Measurements from ENCODE around the gene CD40.
"Not testable (repeated sequence)": the region's sequence is repeated elsewhere in the genome, so short reads cannot be mapped to it uniquely, and the experiment has no call there.

Gene CD40

DNA sequence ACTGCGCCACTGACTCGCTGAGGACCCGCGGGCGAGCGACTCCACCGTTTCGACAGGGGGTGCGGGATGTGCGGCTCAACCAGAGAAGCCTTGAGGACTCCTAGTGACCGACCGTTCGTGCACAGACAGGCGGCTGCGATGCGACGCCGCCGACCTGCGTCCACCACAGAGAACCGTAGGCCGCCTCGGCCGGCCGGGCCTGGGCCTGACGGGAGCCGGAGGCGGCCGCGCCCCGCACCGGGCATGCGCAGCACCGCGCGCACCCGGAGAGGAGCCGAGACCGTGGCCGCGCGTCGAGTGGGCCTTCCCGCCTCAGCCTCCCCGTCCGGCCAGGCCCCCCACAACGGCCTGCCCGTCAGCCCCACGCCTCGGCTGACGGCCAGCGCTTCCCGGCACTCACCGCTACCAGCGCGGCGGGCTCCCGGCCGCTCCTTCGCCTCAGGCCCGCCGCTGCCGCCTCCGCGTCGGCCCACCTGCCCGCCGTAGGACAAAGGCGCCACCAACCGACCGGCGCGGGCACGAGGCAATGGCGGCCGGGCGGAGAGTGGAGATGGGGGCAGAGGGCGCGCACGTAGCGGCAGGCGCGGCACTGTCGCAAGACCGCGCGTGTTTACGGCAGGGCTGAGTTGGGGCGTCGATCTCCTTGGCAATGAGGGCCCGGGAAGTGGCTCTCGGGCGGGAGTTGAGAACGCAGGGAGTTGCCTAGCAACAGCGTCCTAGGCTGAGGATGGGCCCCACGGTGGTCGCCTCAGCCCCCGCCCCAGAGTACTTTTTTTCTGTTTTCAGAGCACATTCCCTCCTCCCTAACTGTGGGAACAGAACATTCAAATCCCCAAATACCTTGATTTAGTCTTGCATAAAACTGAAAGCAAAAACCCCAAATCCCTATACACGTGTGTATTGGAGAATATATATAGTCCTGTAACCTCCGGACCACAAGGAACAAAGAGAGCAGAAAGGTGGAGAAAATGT, 28.4 kb upstream of the CD40 start, which contains the start of gene NCOA5:
NCOA5 (minus strand) TSS at position 546 of the 972 bp plus-strand sequence. CDS start 10,538 bp downstream, outside the sequence.
- DNase-seq (ENCODE audit: low read depth, low spot score), result peak; percentile 78

DNA sequence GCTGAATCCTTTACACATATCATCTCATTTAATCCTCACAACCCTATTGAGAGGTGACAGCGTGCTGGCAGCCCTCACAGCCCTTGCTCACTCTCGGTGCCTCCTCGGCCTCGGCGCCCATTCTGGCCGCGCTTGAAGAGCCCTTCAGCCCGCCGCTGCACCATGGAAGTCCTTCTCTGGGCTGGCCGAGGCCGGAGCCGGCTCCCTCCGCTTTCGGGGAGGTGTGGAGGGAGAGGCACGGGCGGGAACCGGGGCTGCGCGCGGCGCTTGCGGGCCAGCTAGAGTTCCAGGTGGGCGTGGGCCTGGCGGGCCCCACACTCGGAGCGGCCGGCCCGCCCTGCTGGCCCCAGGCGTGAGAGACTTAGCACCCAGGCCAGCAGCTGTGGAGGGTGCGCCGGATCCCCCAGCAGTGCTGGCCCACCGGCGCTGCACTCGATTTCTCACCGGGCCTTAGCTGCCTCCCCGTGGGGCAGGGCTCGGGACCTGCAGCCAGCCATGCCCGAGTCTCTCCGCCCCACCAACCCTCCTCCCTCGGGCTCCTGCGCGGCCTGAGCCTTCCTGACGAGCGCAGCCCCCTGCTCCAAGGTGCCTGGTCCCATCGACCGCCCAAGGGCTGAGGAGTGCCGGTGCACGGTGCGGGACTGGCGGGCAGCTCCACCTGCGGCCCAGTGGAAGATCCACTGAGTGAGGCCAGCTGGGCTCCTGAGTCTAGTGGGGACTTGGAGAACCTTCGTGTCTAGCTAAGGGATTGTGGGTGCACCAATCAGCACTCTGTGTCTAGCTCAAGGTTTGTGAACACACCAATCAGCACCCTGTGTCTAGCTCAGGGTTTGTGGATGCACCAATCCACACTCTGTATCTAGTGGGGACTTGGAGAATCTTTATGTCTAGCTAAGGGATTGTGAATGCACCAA, 26.2 kb upstream of the CD40 start:
- H3K4me3 ChIP-seq (ENCODE audit: low read depth, low read length); POLR2A ChIA-PET; CTCF ChIA-PET; DNase-seq (ENCODE audit: low read depth, low spot score): not testable (repeated sequence)

More for the DNA sequence above, 28.4 kb upstream of the CD40 start, which contains the start of gene NCOA5:
- CTCF ChIA-PET, result interaction anchor here (1.3 to 2.5 kb wide), 9 partner anchors 9 to 319 kb away, joined by 3 to 17 read pairs (median 6); no protein-coding TSS in a partner anchor
- TF ChIP-seq, protein P1, sequence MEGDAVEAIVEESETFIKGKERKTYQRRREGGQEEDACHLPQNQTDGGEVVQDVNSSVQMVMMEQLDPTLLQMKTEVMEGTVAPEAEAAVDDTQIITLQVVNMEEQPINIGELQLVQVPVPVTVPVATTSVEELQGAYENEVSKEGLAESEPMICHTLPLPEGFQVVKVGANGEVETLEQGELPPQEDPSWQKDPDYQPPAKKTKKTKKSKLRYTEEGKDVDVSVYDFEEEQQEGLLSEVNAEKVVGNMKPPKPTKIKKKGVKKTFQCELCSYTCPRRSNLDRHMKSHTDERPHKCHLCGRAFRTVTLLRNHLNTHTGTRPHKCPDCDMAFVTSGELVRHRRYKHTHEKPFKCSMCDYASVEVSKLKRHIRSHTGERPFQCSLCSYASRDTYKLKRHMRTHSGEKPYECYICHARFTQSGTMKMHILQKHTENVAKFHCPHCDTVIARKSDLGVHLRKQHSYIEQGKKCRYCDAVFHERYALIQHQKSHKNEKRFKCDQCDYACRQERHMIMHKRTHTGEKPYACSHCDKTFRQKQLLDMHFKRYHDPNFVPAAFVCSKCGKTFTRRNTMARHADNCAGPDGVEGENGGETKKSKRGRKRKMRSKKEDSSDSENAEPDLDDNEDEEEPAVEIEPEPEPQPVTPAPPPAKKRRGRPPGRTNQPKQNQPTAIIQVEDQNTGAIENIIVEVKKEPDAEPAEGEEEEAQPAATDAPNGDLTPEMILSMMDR (IDR thresholded peaks at IDR 0.05; ENCODE audit: insufficient read depth, low read length, missing control alignments), result peak; percentile 35
- POLR2A ChIA-PET, result no interaction called here
- peak within 1 kb of the TSS; percentile 92 for H3K4me3 ChIP-seq (ENCODE audit: low read depth, low read length)

DNA sequence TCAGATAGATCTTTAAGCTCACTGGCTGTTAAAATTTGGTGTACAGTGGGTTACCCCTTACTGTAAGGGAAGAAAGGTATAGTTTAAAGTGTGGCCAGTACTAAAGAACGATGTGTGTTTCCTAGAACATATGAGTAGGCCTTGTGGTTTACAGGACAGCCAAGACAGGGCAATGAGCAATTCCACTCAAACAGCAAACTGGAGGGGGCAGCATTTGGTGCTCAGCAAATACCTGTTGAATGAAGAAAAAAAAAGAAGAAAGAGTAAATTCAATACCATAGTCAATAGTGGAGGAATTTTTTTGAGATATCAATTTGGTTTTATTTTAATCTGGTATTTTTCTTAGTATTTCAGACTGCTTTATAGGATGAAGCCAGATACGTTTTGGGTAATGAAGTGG, 24.6 kb upstream of the CD40 start:
- TF ChIP-seq, protein P1 (IDR thresholded peaks at IDR 0.05; ENCODE audit: insufficient read depth, low read length, missing control alignments), result no peak
- no peak for DNase-seq (ENCODE audit: low read depth, low spot score)
- H3K4me3 ChIP-seq (ENCODE audit: low read depth, low read length), result no peak overlapping the region
- ChIA-PET POLR2A (no interaction called here), CTCF (no interaction called here)

DNA sequence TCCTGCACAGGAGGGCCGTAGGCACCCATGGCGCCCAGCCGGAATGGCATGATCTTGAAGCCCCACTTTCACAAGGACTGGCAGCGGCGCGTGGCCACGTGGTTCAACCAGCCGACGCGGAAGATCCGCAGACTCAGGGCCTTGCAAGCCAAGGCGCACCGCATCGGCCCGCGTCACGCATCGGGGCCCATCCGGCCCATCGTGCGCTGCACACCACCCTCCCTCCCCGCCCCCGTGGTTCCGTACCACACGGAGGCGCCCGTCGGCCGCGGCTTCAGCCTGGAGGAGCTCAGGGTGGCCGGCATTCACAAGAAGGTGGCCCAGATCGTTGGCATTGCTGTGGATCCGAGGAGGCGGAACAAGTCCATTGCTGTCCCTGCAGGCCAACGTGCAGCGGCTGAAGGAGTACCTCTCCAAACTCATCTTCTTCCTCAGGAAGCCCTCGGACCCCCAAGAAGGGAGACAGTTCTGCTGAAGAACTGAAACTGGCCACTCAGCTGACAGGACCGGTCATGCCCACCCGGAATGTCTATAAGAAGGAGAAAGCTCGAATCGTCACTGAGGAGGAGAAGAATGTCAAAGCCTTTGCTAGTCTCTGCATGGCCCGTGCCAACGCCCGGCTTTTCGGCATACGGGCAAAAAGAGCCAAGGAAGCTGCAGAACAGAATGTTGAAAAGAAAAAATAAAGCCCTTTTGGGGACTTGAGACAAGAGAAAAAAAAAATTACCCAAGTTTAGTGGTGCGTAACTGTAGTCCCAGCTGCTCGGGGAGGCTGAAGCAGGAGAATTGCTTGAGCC, 18.4 kb upstream of the CD40 start:
- DNase-seq (ENCODE audit: low read depth, low spot score), result no peak
- ChIA-PET POLR2A (no interaction called here), CTCF (interaction anchor here (1.2 kb wide), 1 partner anchor 31 kb away, joined by 4 read pairs; no protein-coding TSS in a partner anchor)
- H3K4me3 ChIP-seq (ENCODE audit: low read depth, low read length), result no peak overlapping the region
- TF ChIP-seq, protein P1 (IDR thresholded peaks at IDR 0.05; ENCODE audit: insufficient read depth, low read length, missing control alignments), result no peak

DNA sequence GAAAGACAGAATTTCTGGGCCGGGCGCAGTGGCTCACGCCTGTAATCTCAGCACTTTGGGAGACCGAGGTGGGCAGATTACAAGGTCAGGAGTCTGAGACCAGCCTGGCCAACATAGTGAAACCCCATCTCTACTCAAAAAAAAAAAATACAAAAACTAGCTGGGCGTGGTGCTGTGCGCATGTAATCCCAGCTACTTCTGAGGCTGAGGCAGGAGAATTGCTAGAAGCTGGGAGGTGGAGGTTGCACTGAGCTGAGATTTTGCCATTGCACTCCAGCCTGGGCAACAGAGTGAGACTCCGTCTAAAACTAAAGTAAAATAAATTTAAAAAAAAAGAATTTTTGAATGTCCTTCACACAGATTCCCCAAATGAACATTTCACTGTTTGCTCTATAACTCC, 17.7 kb upstream of the CD40 start:
- POLR2A ChIA-PET; DNase-seq (ENCODE audit: low read depth, low spot score); CTCF ChIA-PET; H3K4me3 ChIP-seq (ENCODE audit: low read depth, low read length): not testable (repeated sequence)

DNA sequence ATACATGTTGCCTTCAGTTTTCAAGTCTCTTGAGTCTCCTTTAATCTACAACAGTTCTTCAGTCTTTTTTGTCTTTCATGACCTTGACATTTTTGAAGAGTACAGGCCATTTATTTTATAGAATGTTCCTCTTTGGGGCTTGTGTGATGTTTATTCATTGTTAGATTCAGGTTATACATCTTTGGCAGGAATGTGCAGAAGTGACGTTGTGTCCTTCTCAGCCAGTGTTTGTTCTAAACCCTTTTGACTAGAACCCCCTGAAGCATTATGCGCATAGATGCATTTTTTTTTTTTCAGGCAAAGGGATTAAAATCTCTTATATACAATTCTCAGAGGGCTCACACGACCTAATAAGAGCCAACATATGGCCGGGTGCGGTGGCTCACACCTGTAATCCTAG, 17.1 kb upstream of the CD40 start:
- TF ChIP-seq, protein P1 (IDR thresholded peaks at IDR 0.05; ENCODE audit: insufficient read depth, low read length, missing control alignments), result no peak
- DNase-seq (ENCODE audit: low read depth, low spot score), result no peak

More for the DNA sequence above, 17.1 kb upstream of the CD40 start:
- POLR2A ChIA-PET, result no interaction called here
- no peak overlapping the region for H3K4me3 ChIP-seq (ENCODE audit: low read depth, low read length)
- CTCF ChIA-PET, result no interaction called here

Measured in AG04449 (cell line).